Measurements from ENCODE around the gene GRIP2. TPM values are rescaled to one million over a fixed set of nuclear protein-coding genes. Genes with fewer than 3 reads are reported as not detected.

GRIP2 gene
- total RNA-seq, 2 experiments from 2014 or later, result not detected

DNA sequence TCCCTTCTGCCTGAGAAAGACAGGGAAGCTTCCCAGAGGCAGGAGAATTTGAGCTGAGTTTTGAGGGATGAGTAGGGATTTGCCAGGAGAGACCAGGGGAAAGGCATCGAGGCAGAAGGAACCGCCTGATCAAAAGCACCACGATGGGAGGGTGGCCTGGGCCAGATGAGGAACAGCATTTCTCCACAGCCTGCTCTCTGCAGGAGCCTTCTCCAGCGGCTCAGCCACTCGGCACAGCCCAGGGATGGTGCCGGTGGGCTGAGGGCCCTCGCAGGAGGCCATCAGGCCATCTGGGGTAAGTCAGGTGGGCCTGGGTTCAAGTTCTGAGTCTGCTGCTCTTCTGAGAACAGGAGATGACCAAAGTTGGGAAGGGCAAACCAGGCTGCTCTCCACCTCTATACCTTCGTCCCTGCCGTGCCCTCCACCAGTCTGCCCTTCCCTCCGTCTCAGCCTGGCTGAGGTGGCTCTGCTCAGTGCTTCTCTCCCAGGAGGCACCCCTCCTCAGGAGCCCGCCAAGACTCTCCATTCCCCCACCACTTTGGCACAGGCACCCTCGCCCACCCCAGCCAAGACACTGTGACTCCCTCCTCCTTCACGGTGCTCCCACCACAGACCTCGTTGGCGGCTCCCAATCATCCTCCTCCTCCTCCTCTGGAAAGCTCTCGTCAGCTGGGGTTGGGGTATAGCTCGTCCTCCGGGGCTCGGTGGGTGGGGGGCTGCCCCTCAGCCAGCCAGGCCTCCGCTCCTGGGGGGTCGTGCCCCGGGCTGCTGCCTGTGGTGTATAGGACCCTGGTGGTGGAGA lies 34.9 kb downstream of the GRIP2 start:
- intact Hi-C loops (cut with micrococcal nuclease), result loop anchor here (5.0 kb wide), 1 partner anchor 42 kb away; no protein-coding TSS in a partner anchor
- no peak overlapping the region for H3K27ac Mint-ChIP-seq
- no peak for ATAC-seq
- DNase-seq, result no peak
- H3K9me3 Mint-ChIP-seq, result peaks cover 10% of the 10 kb centered on the region
- TF ChIP-seq, protein P1, sequence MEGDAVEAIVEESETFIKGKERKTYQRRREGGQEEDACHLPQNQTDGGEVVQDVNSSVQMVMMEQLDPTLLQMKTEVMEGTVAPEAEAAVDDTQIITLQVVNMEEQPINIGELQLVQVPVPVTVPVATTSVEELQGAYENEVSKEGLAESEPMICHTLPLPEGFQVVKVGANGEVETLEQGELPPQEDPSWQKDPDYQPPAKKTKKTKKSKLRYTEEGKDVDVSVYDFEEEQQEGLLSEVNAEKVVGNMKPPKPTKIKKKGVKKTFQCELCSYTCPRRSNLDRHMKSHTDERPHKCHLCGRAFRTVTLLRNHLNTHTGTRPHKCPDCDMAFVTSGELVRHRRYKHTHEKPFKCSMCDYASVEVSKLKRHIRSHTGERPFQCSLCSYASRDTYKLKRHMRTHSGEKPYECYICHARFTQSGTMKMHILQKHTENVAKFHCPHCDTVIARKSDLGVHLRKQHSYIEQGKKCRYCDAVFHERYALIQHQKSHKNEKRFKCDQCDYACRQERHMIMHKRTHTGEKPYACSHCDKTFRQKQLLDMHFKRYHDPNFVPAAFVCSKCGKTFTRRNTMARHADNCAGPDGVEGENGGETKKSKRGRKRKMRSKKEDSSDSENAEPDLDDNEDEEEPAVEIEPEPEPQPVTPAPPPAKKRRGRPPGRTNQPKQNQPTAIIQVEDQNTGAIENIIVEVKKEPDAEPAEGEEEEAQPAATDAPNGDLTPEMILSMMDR (IDR thresholded peaks at IDR 0.05), result no peak
- no peaks in the 10 kb centered on the region for H3K36me3 Mint-ChIP-seq (ENCODE audit: low read depth)
- peaks cover 1% of the 10 kb centered on the region for H3K27me3 Mint-ChIP-seq
- H3K4me1 Mint-ChIP-seq (ENCODE audit: low read depth), result no peaks in the 10 kb centered on the region
- ChIA-PET POLR2A (interaction anchor here (0.9 kb wide), 1 partner anchor 15 kb away, joined by 3 read pairs; no protein-coding TSS in a partner anchor), CTCF (interaction anchor here (1.0 kb wide), 1 partner anchor 276 kb away, joined by 3 read pairs; no protein-coding TSS in a partner anchor)
- H3K4me3 Mint-ChIP-seq, result no peak overlapping the region

DNA sequence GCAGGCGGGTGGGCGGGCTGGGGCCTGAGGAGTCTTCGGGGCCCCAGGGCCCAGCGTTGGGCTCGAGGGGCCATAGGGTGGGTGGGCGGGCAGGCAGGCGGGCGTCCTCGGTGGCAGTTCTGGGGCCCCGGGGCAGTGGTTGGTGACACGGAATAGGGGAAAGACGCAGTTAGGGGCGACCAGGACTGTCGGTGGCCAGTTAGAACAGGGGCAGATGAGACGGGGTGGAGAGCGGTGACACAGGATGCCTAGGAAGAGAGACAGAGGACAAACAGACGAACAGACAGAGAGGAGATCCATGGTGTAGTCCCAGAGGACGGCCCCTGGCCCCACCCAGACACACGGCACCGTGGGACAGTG lies 36.5 kb downstream of the GRIP2 start:
- no peak for DNase-seq
- H3K36me3 Mint-ChIP-seq (ENCODE audit: low read depth), result no peaks in the 10 kb centered on the region
- peaks cover 2% of the 10 kb centered on the region for H3K27me3 Mint-ChIP-seq
- no peak for ATAC-seq
- intact Hi-C loops (cut with micrococcal nuclease), result no loop called here
- CTCF ChIA-PET, result no interaction called here
- H3K9me3 Mint-ChIP-seq, result peaks cover 13% of the 10 kb centered on the region
- H3K4me3 Mint-ChIP-seq, result no peak overlapping the region
- H3K27ac Mint-ChIP-seq, result no peak overlapping the region
- TF ChIP-seq, protein P1 (IDR thresholded peaks at IDR 0.05), result no peak
- H3K4me1 Mint-ChIP-seq (ENCODE audit: low read depth), result no peaks in the 10 kb centered on the region
- POLR2A ChIA-PET, result no interaction called here

DNA sequence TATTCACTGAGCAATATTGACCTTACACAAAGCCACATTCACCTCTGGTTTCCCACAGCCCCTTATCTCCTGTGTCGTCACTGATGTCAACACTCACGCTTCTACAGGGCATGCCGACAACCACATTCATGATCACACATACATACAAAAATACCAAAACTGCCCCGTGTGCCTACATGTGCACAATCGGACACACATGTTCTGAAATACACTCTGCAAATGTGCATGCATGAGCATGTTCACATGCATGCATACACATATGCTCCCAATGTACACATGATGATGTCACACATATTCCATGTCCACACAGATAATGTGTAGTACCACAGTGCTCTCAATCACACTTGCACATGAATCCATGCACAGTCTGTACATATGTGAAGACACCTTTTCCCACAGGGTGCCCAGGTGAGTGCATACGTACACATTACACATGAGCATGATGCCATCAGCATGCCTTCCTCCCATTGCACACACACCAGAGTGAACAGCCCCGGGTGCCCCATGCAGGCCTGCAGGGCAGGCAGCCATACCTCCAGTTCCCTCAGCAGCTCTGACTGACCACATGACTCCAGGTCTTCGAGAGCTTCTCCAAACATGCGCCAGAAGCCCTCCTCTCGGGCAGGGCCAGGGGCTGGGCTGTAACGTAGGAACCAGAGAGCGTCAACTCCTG lies 37.0 kb downstream of the GRIP2 start:
- DNase-seq (no peak), ATAC-seq (no peak)
- intact Hi-C loops (cut with micrococcal nuclease), result no loop called here
- H3K4me1 Mint-ChIP-seq (ENCODE audit: low read depth), result no peaks in the 10 kb centered on the region
- TF ChIP-seq, protein P1 (IDR thresholded peaks at IDR 0.05), result no peak
- H3K36me3 Mint-ChIP-seq (ENCODE audit: low read depth), result no peaks in the 10 kb centered on the region
- peaks cover 2% of the 10 kb centered on the region for H3K27me3 Mint-ChIP-seq
- H3K4me3 Mint-ChIP-seq, result no peak overlapping the region
- POLR2A ChIA-PET, result no interaction called here
- no peak overlapping the region for H3K27ac Mint-ChIP-seq
- peaks cover 13% of the 10 kb centered on the region for H3K9me3 Mint-ChIP-seq
- CTCF ChIA-PET, result no interaction called here

DNA sequence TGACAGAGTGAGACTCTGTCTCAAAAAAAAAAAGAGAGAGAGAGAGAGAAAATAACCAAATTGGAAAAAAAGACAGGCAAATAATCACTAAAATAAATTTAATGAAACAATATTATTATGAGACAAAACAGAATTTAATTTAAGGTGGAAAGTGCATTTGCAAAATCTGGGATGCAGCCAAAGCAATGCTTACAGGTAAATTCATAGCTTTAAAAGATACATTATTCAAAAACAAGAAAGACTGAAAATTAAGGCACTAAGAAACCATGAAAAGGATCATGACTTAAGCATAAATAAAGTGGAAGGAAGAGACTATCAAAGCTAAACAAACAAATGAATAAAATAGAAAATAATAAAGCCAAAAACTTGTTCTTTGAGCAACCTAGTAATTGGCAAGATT lies 37.7 kb downstream of the GRIP2 start:
- no peak overlapping the region for H3K4me3 Mint-ChIP-seq
- no peak for ATAC-seq

More for the DNA sequence above, 37.7 kb downstream of the GRIP2 start:
- intact Hi-C loops (cut with micrococcal nuclease), result no loop called here
- Mint-ChIP-seq H3K27me3 (peaks cover 4% of the 10 kb centered on the region), H3K27ac (no peak overlapping the region), H3K36me3 (ENCODE audit: low read depth) (no peaks in the 10 kb centered on the region), H3K9me3 (peaks cover 13% of the 10 kb centered on the region), H3K4me1 (ENCODE audit: low read depth) (no peaks in the 10 kb centered on the region)
- no peak for DNase-seq
- CTCF ChIA-PET, result interaction anchor here (0.8 kb wide), 1 partner anchor 36 kb away, joined by 3 read pairs; no protein-coding TSS in a partner anchor
- TF ChIP-seq, protein P1 (IDR thresholded peaks at IDR 0.05), result no peak
- POLR2A ChIA-PET, result no interaction called here

Measured in activated CD8-positive, alpha-beta T cell treated with anti-CD3 and anti-CD28 coated beads for 36 hours (primary cell).